HepG2 (cell line): ENCODE measurements around the gene RRM2. TPM values are rescaled to one million over a fixed set of nuclear protein-coding genes. Genes with fewer than 3 reads are reported as not detected.

Experiments
- ATAC-seq: fragments of 200-7000 bp; cut with Tn5 transposase; 3 replicates; pipeline ENCODE4 v1.9.1; 2020; ENCODE audit warnings: mild to moderate bottlenecking, moderate library complexity
- BruUV-seq: library from RNA; stranded (reverse); fragments of 400-500 nt; replicated peaks from 2 replicates; lab custom pipeline; 2021; lab: Mats Ljungman, UMichigan
- CTCF ChIA-PET: fragments of 300-600 bp; formaldehyde crosslinking; extraction: SDS; loops from one replicate; lab custom pipeline; 2021; ENCODE audit warnings: low total read pairs, inconsistent platforms, low intra/inter-chr PET ratio; lab: Yijun Ruan, JAX
- POLR2A ChIA-PET: fragments of 350-600 bp; sonication (Branson Sonifier 250); formaldehyde crosslinking; loops from one replicate; lab custom pipeline; 2020; ENCODE audit warnings: antibody characterized with exemption, inconsistent platforms; lab: Yijun Ruan, JAX
- DNase-seq: peaks from one replicate; pipeline ENCODE4 v3.0.0-alpha.2; 2015; ENCODE audit warnings: low spot score
- FAIRE-seq: peaks from 3 replicates; lab custom pipeline; 2011; peaks lifted over from hg19 to GRCh38; lab: Jason Lieb, UNC
- H2AFZ ChIP-seq: one replicate; pipeline ENCODE4 v1.6.1; 2011; ENCODE audit warnings: low read length, inconsistent platforms
- H3K27ac ChIP-seq: fragments of 300-600 bp; 3 replicates; pipeline ENCODE4 v1.8.0; 2011; ENCODE audit warnings: mixed run types, mild to moderate bottlenecking, mixed read lengths, low read length, inconsistent platforms; ENCODE audit not compliant: insufficient read depth; ENCODE audit errors: extremely low read length
- H3K27me3 ChIP-seq, 2 experiments: fragments of 200-600 bp in 1 of 2; 2 replicates in 1 of 2; 3 replicates in 1 of 2; pipeline versions ENCODE4 v1.6.0 to v1.8.0; 2011; ENCODE audit warnings: low read length in 2 of 2, mild to moderate bottlenecking in 2 of 2, moderate library complexity in 2 of 2, inconsistent platforms in 1 of 2; ENCODE audit not compliant: insufficient read depth in 2 of 2, control insufficient read depth in 1 of 2
- H3K36me3 ChIP-seq, 2 experiments: fragments of 200-600 bp in 1 of 2; replicated peaks in 1 of 2; 2 replicates in 1 of 2; 3 replicates in 1 of 2; pipeline versions ENCODE4 v1.5.1 to v1.8.0; 2011; ENCODE audit warnings: low read length in 2 of 2, inconsistent platforms in 1 of 2; ENCODE audit not compliant: insufficient read depth in 2 of 2, control insufficient read depth in 1 of 2
- H3K4me1 ChIP-seq: 2 replicates; pipeline ENCODE4 v1.5.1; 2012; ENCODE audit warnings: low read length, inconsistent platforms; ENCODE audit not compliant: insufficient read depth
- H3K4me2 ChIP-seq: 2 replicates; pipeline ENCODE4 v1.6.0; 2011; ENCODE audit warnings: low read depth, low read length, inconsistent platforms
- H3K4me3 ChIP-seq, 3 experiments: fragments of 200-600 bp in 1 of 3; sonication (generic), shearing (Covaris generic) in 1 of 3; replicated peaks in 1 of 3; 2 replicates each; pipeline ENCODE4 v1.5.1; 2011 to 2016; ENCODE audit warnings: low read length in 3 of 3, inconsistent platforms in 2 of 3, low read depth in 2 of 3, mild to moderate bottlenecking in 2 of 3, control low read depth in 1 of 3, mixed read lengths in 1 of 3; ENCODE audit not compliant: insufficient read depth in 1 of 3
- H3K79me2 ChIP-seq: one replicate; pipeline ENCODE4 v1.6.1; 2011; ENCODE audit warnings: low read length, inconsistent platforms; ENCODE audit not compliant: insufficient read depth
- H3K9ac ChIP-seq: 2 replicates; pipeline ENCODE4 v1.6.0; 2011; ENCODE audit warnings: mild to moderate bottlenecking, low read depth, low read length, inconsistent platforms; ENCODE audit not compliant: insufficient read depth
- H3K9me3 ChIP-seq: 2 replicates; pipeline ENCODE4 v1.5.1; 2012; ENCODE audit warnings: mild to moderate bottlenecking, low read length
- H4K20me1 ChIP-seq: 2 replicates; pipeline ENCODE4 v1.6.0; 2011; ENCODE audit warnings: inconsistent platforms, mild to moderate bottlenecking, low read length, moderate library complexity; ENCODE audit not compliant: insufficient read depth
- BCLAF1 ChIP-seq: fragments of 450-650 bp; IDR thresholded peaks from 2 replicates; pipeline ENCODE4 v1.6.1; 2017; ENCODE audit warnings: mild to moderate bottlenecking
- EHMT2 ChIP-seq: fragments of 200-600 bp; sonication (generic); IDR thresholded peaks from 2 replicates; pipeline ENCODE4 v1.7.0; 2017; ENCODE audit warnings: antibody characterized with exemption, low read depth, low read length, borderline replicate concordance
- ELF1 ChIP-seq: sonication (generic); formaldehyde crosslinking; IDR thresholded peaks from 2 replicates; pipeline ENCODE4 v1.4.0; 2020; ENCODE audit warnings: missing genetic modification reagents
- SMARCE1 ChIP-seq: fragments of 450-650 bp; IDR thresholded peaks from 2 replicates; pipeline ENCODE4 v1.6.1; 2017; ENCODE audit warnings: borderline replicate concordance
- SNAPC2 ChIP-seq: sonication (generic); formaldehyde crosslinking; IDR thresholded peaks from 2 replicates; pipeline ENCODE4 v1.8.1; 2022; ENCODE audit warnings: mild to moderate bottlenecking, missing genetic modification reagents
- ZBTB33 ChIP-seq: sonication (generic); formaldehyde crosslinking; IDR thresholded peaks from 2 replicates; pipeline ENCODE4 v1.4.0; 2020; ENCODE audit warnings: missing genetic modification reagents
- ZNF616 ChIP-seq: sonication (generic); formaldehyde crosslinking; IDR thresholded peaks from 2 replicates; pipeline ENCODE4 v1.5.0; 2020; ENCODE audit warnings: low read depth, mild to moderate bottlenecking, missing genetic modification reagents
- WGBS: methylation state at CpG from one replicate; pipeline ENCODE4 v1.1.6; 2017; ENCODE audit warnings: low lambda C conversion rate; 5-methylcytosine and 5-hydroxymethylcytosine counted together
- in situ Hi-C: cut with HindIII; loops from 2 replicates; pipeline ENCODE4 v1.10.0; 2017; ENCODE audit warnings: low pct_unique_long_range_greater_than_20kb; ENCODE audit not compliant: extremely low pct_ligation_motif_present
- intact Hi-C: fragments of 100-400 bp; cut with micrococcal nuclease; formaldehyde crosslinking; loops from one replicate; pipeline ENCODE4 v1.10.0; 2022; ENCODE audit not compliant: unreplicated experiment
- polyA plus RNA-seq, 8 experiments: library from polyadenylated mRNA; depleted of rRNA in 3 of 8; stranded (reverse) in 7 of 8; unstranded in 1 of 8; fragments of >200 nt; fragmentation: Illumina TruSeq in 4 of 8; extraction: Trizol in 4 of 8; gene quantifications; 2 replicates each; pipeline versions ENCODE4 v1.2.1 to v1.2.3, GENCODE V29; 2011 to 2016; ENCODE audit warnings: low read depth in 4 of 8, missing spikeins in 1 of 8, mixed read lengths in 1 of 8; ENCODE audit not compliant: insufficient read depth in 1 of 8
- total RNA-seq, 5 experiments: library from RNA; depleted of rRNA; stranded (reverse); fragments of >200 nt; fragmentation: Illumina TruSeq; extraction: Trizol; gene quantifications; 2 replicates each; pipeline ENCODE4 v1.2.3, GENCODE V29; 2016; ENCODE audit warnings: low read depth in 1 of 5

RRM2 gene
- total and polyA plus RNA-seq, 2 of the 13 experiments (the other 11 are each of a cell fraction or from before 2014, with no cell fraction given) = 31.3 to 150 TPM

- H3K9me3 ChIP-seq = no peaks in the 10 kb centered on the region
- no peaks in the 10 kb centered on the region for H3K79me2 ChIP-seq
- intact Hi-C loops = no loop called here
- BruUV-seq = no TSS peak
- peaks cover 35% of the 10 kb centered on the region for H3K4me1 ChIP-seq
- no peak overlapping the region for H2AFZ ChIP-seq
- H3K27ac ChIP-seq = no peak overlapping the region
- TF ChIP-seq ELF1 = no peak
- no peak for TF ChIP-seq ZBTB33
- TF ChIP-seq SMARCE1 = no peak
- no peak for TF ChIP-seq SNAPC2 (CRISPR knock-in tag)
- no peak for TF ChIP-seq ZNF616 (CRISPR knock-in tag)
- no peak for TF ChIP-seq EHMT2
- no peak for TF ChIP-seq BCLAF1
- TF ChIP-seq, all 625 proteins: peak for 0
- Histone ChIP-seq H3K4me3 (no peak overlapping the region), H3K27me3 (peaks cover 9 to 60% of the 10 kb centered on the region in 2 experiments), H3K9ac (no peak overlapping the region), H4K20me1 (no peaks in the 10 kb centered on the region), H3K4me2 (no peak overlapping the region), H3K36me3 (no peaks in the 10 kb centered on the region)
- CTCF ChIA-PET = no interaction called here
- POLR2A ChIA-PET = no interaction called here
- WGBS = 64% methylated on average over 5 of the region's 5 CpGs
- DNase-seq (no peak), FAIRE-seq (no peak), ATAC-seq (no peak)
- in situ Hi-C loops = no loop called here
These were observed 39.5 kb upstream of the RRM2 start for GRCh38 chr2:10083046-10083445.
